ENCODE results near the gene CARD19. TPM values are rescaled to one million over a fixed set of nuclear protein-coding genes. Genes with fewer than 3 reads are reported as not detected.

Gene CARD19
- total and polyA plus RNA-seq, 4 donors = 31.1 to 70.7 (median 48.5) TPM

GRCh38 chr9:93061791-93062763 lies 33.9 kb upstream of the CARD19 start:
- Histone ChIP-seq H3K36me3 (ENCODE audit: control insufficient read depth in 4 of 4, insufficient read depth in 4 of 4, low read length in 4 of 4) (no peaks in the 10 kb centered on the region), H3K4me3 (no peak overlapping the region), H3K4me1 (ENCODE audit: control insufficient read depth in 5 of 5, insufficient read depth in 5 of 5, low read length in 5 of 5) (peaks cover 0 to 6% (median 0%) of the 10 kb centered on the region in 5 donors), H3K9me3 (ENCODE audit: control insufficient read depth in 4 of 4, insufficient read depth in 3 of 4, low read length in 3 of 4) (no peaks in the 10 kb centered on the region), H3K27me3 (ENCODE audit: control insufficient read depth in 3 of 3, insufficient read depth in 3 of 3, low read length in 2 of 3) (no peaks in the 10 kb centered on the region), H3K27ac (ENCODE audit: low read depth in 1 of 2, low read length in 1 of 2) (no peak overlapping the region), H3K9ac (ENCODE audit: insufficient read depth in 1 of 2, low read length in 2 of 2) (no peak overlapping the region)
- DNase-seq = no peak
- WGBS, 2 donors = 74 to 85% methylated on average over 19 of the region's 19 CpGs
- ATAC-seq (ENCODE audit: insufficient read depth, low FRiP score) = no peak
- TF ChIP-seq CTCF (IDR thresholded peaks at IDR 0.05; ENCODE audit: control extremely low read depth, extremely low read depth) = no peak

- Histone ChIP-seq H3K36me3 (ENCODE audit: control insufficient read depth in 4 of 4, insufficient read depth in 4 of 4, low read length in 4 of 4) (no peaks in the 10 kb centered on the region), H3K27me3 (ENCODE audit: control insufficient read depth in 3 of 3, insufficient read depth in 3 of 3, low read length in 2 of 3) (no peaks in the 10 kb centered on the region), H3K4me3 (no peak overlapping the region), H3K27ac (ENCODE audit: low read depth in 1 of 2, low read length in 1 of 2) (no peak overlapping the region), H3K9me3 (ENCODE audit: control insufficient read depth in 4 of 4, insufficient read depth in 3 of 4, low read length in 3 of 4) (peaks cover 0 to 4% (median 0%) of the 10 kb centered on the region in 4 donors), H3K4me1 (ENCODE audit: control insufficient read depth in 5 of 5, insufficient read depth in 5 of 5, low read length in 5 of 5) (peaks cover 0 to 6% (median 0%) of the 10 kb centered on the region in 5 donors), H3K9ac (ENCODE audit: insufficient read depth in 1 of 2, low read length in 2 of 2) (no peak overlapping the region)
- WGBS, 2 donors = 42 to 67% methylated on average over 12 of the region's 12 CpGs
- peak; percentile 58 for ATAC-seq (ENCODE audit: insufficient read depth, low FRiP score)
- TF ChIP-seq CTCF (IDR thresholded peaks at IDR 0.05; ENCODE audit: control extremely low read depth, extremely low read depth) = no peak
- no peak for DNase-seq
Observed at GRCh38 chr9:93064392-93065134, 31.5 kb upstream of the CARD19 start.

GRCh38 chr9:93065135-93065720 lies 30.8 kb upstream of the CARD19 start:
- DNase-seq (no peak), ATAC-seq (ENCODE audit: insufficient read depth, low FRiP score) (no peak)
- Histone ChIP-seq H3K27me3 (ENCODE audit: control insufficient read depth in 3 of 3, insufficient read depth in 3 of 3, low read length in 2 of 3) (no peaks in the 10 kb centered on the region), H3K36me3 (ENCODE audit: control insufficient read depth in 4 of 4, insufficient read depth in 4 of 4, low read length in 4 of 4) (no peaks in the 10 kb centered on the region), H3K4me1 (ENCODE audit: control insufficient read depth in 5 of 5, insufficient read depth in 5 of 5, low read length in 5 of 5) (peaks cover 0 to 4% (median 0%) of the 10 kb centered on the region in 5 donors), H3K4me3 (no peak overlapping the region), H3K9ac (ENCODE audit: insufficient read depth in 1 of 2, low read length in 2 of 2) (no peak overlapping the region), H3K9me3 (ENCODE audit: control insufficient read depth in 4 of 4, insufficient read depth in 3 of 4, low read length in 3 of 4) (peaks cover 0 to 4% (median 0%) of the 10 kb centered on the region in 4 donors), H3K27ac (ENCODE audit: low read depth in 1 of 2, low read length in 1 of 2) (no peak overlapping the region)
- 53 to 69% methylated on average over 15 of the region's 15 CpGs for WGBS, 2 donors
- no peak for TF ChIP-seq CTCF (IDR thresholded peaks at IDR 0.05; ENCODE audit: control extremely low read depth, extremely low read depth)

All from lung (tissue), 12 donors.